Measurements from ENCODE around the gene COL4A4. TPM values are rescaled to one million over a fixed set of nuclear protein-coding genes. Genes with fewer than 3 reads are reported as not detected.
A peak's percentile ranks its signal among the peaks of the same experiment; 100 is the strongest.

COL4A4 gene
- total RNA-seq, 6 experiments from 2014 or later = 0.02 to 0.11 (median 0.03) TPM; not detected in 3

DNA sequence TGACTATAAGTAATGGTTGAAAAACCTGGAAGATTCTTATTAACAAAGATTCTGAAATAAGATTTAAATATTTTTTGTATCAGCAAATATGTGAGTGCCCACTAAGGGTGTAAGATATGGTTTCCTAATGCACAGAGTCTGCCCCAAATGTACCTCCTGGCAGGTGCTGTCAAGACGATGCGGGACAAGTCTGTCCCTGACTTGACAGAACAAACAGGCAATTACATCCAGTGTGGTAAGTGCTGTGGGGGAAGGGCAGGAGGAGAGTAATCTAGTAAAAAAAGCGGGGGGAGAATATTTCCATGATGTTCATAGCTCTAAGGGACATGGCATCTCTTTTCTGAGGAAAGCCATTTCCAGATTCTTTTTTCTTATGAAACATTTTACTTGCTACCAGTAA, 127.5 kb downstream of the COL4A4 start:
- TF ChIP-seq, protein P1, sequence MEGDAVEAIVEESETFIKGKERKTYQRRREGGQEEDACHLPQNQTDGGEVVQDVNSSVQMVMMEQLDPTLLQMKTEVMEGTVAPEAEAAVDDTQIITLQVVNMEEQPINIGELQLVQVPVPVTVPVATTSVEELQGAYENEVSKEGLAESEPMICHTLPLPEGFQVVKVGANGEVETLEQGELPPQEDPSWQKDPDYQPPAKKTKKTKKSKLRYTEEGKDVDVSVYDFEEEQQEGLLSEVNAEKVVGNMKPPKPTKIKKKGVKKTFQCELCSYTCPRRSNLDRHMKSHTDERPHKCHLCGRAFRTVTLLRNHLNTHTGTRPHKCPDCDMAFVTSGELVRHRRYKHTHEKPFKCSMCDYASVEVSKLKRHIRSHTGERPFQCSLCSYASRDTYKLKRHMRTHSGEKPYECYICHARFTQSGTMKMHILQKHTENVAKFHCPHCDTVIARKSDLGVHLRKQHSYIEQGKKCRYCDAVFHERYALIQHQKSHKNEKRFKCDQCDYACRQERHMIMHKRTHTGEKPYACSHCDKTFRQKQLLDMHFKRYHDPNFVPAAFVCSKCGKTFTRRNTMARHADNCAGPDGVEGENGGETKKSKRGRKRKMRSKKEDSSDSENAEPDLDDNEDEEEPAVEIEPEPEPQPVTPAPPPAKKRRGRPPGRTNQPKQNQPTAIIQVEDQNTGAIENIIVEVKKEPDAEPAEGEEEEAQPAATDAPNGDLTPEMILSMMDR (IDR thresholded peaks at IDR 0.05) = no peak
- H3K9me3 Mint-ChIP-seq = no peaks in the 10 kb centered on the region
- no peaks in the 10 kb centered on the region; the same call in 1 of the 2 replicates for H3K27me3 Mint-ChIP-seq (ENCODE audit: insufficient read depth)
- peaks cover 16% of the 10 kb centered on the region for H3K4me1 Mint-ChIP-seq (ENCODE audit: low read depth)
- no peak for DNase-seq
- no peak overlapping the region for H3K27ac Mint-ChIP-seq
- H3K36me3 Mint-ChIP-seq (ENCODE audit: low read depth) = no peaks in the 10 kb centered on the region
- H3K4me3 Mint-ChIP-seq = no peak overlapping the region

DNA sequence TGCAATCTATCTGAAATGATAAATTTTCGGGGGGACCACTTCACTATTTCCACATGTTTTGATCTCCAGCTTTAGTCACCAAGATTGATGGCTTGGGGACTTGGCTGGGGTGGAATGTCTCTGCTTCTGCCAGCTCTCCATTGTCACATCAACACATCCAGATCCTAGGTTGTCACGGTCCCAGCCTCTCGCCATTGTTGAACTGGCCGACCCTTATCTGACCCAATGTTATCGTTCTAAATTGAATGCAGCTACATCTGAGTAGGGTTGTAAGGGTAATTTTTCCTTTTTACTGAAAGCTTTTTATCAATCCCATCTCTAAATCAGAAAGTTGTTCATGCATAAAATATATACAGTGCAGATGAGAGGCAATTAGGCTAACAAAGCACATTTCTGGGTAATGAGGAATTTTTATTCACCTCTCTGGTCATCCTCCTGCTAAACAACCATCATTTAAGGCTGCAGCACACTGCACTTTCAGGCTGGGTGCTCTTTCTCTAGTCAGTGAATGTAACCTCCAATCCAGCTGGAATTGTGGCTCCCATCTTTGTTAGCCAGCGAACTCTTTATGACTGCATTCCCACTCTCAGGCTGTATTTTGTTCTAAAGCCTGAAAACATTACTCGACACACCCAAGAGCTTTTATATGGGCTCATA, 128.2 kb downstream of the COL4A4 start:
- Mint-ChIP-seq H3K27me3 (ENCODE audit: insufficient read depth) (no peaks in the 10 kb centered on the region; the same call in 1 of the 2 replicates), H3K4me1 (ENCODE audit: low read depth) (peaks cover 16% of the 10 kb centered on the region), H3K27ac (no peak overlapping the region), H3K4me3 (no peak overlapping the region), H3K9me3 (no peaks in the 10 kb centered on the region), H3K36me3 (ENCODE audit: low read depth) (no peaks in the 10 kb centered on the region)
- DNase-seq = no peak
- TF ChIP-seq, protein P1 (IDR thresholded peaks at IDR 0.05) = no peak

DNA sequence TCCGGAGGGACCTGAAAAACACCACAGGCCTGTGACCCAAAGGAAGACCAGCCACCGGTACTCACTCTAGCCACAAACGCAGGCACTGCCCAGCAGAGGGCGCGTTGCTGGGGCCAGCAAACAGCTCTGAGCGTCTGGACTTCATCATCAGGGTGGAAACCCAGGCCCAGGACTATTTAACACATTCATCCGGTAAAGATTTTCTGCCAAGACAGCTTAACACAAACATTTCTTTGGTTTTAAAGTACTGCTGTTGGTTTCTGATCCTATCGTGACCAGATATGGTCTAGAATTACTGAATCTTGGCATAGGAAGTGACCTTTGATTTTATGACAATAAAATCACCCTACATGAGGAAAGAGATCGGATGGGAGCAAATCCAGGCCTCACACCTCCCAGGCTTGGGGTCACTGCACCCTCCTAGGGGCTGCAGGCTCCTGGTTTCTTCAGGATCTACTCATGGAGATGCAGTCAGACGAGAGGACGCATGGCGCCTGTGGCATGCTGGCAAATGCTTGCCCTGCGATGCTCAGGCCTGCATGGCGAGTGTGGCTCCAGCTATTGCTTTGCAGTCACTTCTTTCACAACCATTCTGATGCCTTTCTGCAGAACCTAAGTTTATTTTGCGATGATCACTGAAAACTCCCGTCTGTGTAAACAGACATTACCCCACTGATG, 130.4 kb downstream of the COL4A4 start:
- H3K27me3 Mint-ChIP-seq (ENCODE audit: insufficient read depth) = no peaks in the 10 kb centered on the region; the same call in 1 of the 2 replicates
- 0 out of 2 replicates have a peak overlapping the region, but pooled peaks have one; percentile 16 for H3K27ac Mint-ChIP-seq
- H3K4me1 Mint-ChIP-seq (ENCODE audit: low read depth) = peaks cover 16% of the 10 kb centered on the region
- peak; percentile 56 for DNase-seq
- no peaks in the 10 kb centered on the region for H3K36me3 Mint-ChIP-seq (ENCODE audit: low read depth)
- no peak overlapping the region for H3K4me3 Mint-ChIP-seq
- TF ChIP-seq, protein P1 (IDR thresholded peaks at IDR 0.05) = peak; percentile 91
- H3K9me3 Mint-ChIP-seq = no peaks in the 10 kb centered on the region

DNA sequence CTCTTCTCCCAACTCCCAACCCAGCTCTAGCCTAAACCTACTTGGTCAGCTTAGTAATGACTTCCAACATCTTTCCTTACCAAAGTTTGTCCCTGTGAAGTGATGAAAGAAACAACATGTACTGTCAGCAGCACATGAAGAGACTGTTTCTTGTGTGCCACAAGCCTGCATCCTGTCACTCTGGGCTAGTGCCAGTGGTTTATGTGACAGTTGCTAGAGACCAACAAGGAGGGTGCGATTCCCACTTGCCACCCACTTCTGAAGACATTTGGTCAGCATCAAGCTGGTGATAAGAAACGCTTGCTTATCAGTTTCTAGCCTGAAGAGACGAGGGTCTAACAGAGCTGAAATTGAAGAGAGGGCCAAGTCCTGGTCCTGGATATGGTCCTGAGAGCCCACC, 132.6 kb downstream of the COL4A4 start:
- Mint-ChIP-seq H3K4me3 (no peak overlapping the region), H3K4me1 (ENCODE audit: low read depth) (peaks cover 16% of the 10 kb centered on the region), H3K9me3 (no peaks in the 10 kb centered on the region), H3K36me3 (ENCODE audit: low read depth) (no peaks in the 10 kb centered on the region), H3K27ac (no peak overlapping the region), H3K27me3 (ENCODE audit: insufficient read depth) (no peaks in the 10 kb centered on the region; the same call in 1 of the 2 replicates)
- no peak for DNase-seq
- TF ChIP-seq, protein P1 (IDR thresholded peaks at IDR 0.05) = no peak

DNA sequence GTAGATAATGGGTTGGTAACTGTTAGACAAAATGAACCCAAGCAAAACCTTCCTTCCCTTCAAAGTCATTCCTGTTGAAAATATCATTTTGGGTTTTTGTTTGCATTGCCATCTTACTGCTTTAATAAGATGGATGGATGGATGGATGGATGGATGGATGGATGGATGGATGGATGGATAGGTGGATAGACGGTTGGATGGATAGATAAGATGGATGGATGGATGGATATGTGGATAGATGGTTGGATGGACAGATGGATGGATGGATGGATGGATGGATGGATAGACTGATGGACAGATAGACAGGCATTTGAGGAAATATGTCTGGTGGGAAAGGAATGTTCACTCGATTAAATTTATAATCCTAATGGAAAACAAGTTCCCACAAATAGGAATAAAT, 133.2 kb downstream of the COL4A4 start:
- Mint-ChIP-seq H3K4me3 (no peak overlapping the region), H3K27ac (no peak overlapping the region), H3K27me3 (ENCODE audit: insufficient read depth) (no peaks in the 10 kb centered on the region; the same call in 1 of the 2 replicates), H3K36me3 (ENCODE audit: low read depth) (no peaks in the 10 kb centered on the region), H3K9me3 (no peaks in the 10 kb centered on the region), H3K4me1 (ENCODE audit: low read depth) (peaks cover 14% of the 10 kb centered on the region)
- DNase-seq = no peak
- TF ChIP-seq, protein P1 (IDR thresholded peaks at IDR 0.05) = no peak

Data from HFFc6 (cell line).